GM21529 (cell line): ENCODE results near the gene NYAP2.

Experiments used
- ATAC-seq: cut with Tn5 transposase; IDR thresholded peaks from one replicate; pipeline ENCODE4 v1.9.1; 2021; ENCODE audit not compliant: unreplicated experiment

NYAP2 gene

DNA sequence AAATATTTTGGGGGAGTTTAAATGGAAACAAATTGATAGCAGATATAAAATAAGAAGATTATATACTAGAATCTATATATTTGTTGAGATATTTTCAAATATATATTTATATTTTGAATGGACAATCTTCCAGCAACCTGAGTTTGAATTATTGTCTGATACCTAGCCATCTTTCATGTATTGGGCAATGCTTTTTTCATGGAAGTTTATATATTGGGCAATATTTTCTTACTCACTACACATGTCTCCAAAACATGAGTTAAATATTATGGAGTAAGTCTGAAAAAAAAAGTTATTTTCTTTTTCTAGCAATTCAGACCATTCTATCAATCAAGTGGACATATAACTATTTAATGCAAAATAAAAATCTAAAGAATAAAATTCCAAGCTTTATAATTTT lies 295.2 kb downstream of the NYAP2 start:
- ATAC-seq: no peak

DNA sequence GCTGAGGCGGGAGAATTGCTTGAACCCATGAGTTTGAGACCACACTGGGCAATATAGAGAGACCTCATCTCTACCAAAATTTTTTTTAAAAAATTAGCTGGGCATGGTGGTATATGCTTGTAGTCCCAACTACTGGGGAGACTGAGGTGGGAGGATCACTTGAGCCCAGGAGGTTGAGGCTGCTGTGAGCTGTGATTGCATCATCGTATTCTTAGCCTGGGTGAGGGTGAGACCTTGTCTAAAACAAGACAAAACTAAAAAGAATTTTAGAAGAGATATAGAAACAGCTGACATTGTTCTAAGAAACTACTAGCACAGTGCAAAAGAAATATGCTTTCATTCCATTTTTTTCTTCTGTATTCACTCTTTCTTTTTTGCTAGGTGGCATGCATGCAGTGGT lies 298.4 kb downstream of the NYAP2 start:
- ATAC-seq: no peak
